Measurements from ENCODE around the gene KIAA0586. TPM values are rescaled to one million over a fixed set of nuclear protein-coding genes. Genes with fewer than 3 reads are reported as not detected.
"Not testable (repeated sequence)": the region's sequence is repeated elsewhere in the genome, so short reads cannot be mapped to it uniquely, and the experiment has no call there.

The KIAA0586 gene
- polyA plus RNA-seq, 2 of the 4 experiments (the other 2 are of a cell fraction): 10.6 to 22.2 TPM

DNA sequence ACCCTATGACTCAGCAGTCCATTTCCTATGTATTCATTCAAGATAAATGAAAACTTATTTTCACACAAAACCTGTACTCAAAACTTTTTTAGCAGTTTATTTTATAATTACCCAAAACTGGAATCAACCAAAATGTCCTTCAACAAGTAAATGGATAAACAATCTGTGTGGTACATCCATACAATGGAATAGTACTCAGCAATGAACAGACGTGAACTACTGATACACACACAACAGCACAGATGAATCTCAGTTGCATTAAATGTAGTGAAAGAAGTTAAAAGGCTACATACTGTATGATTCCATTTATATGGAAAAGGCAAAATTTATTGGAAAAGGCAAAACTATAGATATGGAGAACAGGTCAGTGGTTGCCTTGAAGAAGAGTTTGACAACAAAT, 90.1 kb downstream of the KIAA0586 start:
- no peak overlapping the region for H3K27ac ChIP-seq
- no peaks in the 10 kb centered on the region for H3K4me1 ChIP-seq
- ChIA-PET POLR2A (no interaction called here), CTCF (no interaction called here)
- no peaks in the 10 kb centered on the region for H3K9me3 ChIP-seq
- no peak overlapping the region for H3K4me3 ChIP-seq
- ATAC-seq: no peak
- no peak for FAIRE-seq
- WGBS (ENCODE audit: missing lambda C conversion rate): 92% methylated on average over 1 of the region's 1 CpG
- no peak overlapping the region for H3K4me2 ChIP-seq
- TF ChIP-seq RFX5 (IDR thresholded peaks at IDR 0.05): no peak
- no peak for TF ChIP-seq KDM1A (IDR thresholded peaks at IDR 0.05; ENCODE audit: low read depth)
- TF ChIP-seq JUNB (IDR thresholded peaks at IDR 0.05): no peak
- TF ChIP-seq MYC (IDR thresholded peaks at IDR 0.05; ENCODE audit: borderline replicate concordance, low read length): no peak
- no peak for TF ChIP-seq CHD2 (IDR thresholded peaks at IDR 0.05; ENCODE audit: low read length, partially characterized antibody)
- TF ChIP-seq USF2 (IDR thresholded peaks at IDR 0.05): no peak
- TF ChIP-seq FOXS1 (CRISPR knock-in tag; IDR thresholded peaks at IDR 0.05): no peak
- no peak for TF ChIP-seq ZSCAN20 (CRISPR knock-in tag; IDR thresholded peaks at IDR 0.05)
- TF ChIP-seq ZC3H11A (IDR thresholded peaks at IDR 0.05): no peak
- no peak for TF ChIP-seq RARB (CRISPR knock-in tag; IDR thresholded peaks at IDR 0.05)
- TF ChIP-seq, protein P1, sequence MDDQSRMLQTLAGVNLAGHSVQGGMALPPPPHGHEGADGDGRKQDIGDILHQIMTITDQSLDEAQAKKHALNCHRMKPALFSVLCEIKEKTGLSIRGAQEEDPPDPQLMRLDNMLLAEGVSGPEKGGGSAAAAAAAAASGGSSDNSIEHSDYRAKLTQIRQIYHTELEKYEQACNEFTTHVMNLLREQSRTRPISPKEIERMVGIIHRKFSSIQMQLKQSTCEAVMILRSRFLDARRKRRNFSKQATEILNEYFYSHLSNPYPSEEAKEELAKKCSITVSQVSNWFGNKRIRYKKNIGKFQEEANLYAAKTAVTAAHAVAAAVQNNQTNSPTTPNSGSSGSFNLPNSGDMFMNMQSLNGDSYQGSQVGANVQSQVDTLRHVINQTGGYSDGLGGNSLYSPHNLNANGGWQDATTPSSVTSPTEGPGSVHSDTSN (IDR thresholded peaks at IDR 0.05): no peak
- no peak for TF ChIP-seq ESRRA (IDR thresholded peaks at IDR 0.05; ENCODE audit: borderline replicate concordance, low read length)
- no peak for TF ChIP-seq EHMT2 (IDR thresholded peaks at IDR 0.05; ENCODE audit: low read depth)
- TF ChIP-seq JUN (IDR thresholded peaks at IDR 0.05): no peak
- no peak for TF ChIP-seq MAFK (IDR thresholded peaks at IDR 0.05; ENCODE audit: partially characterized antibody)
- no peak for TF ChIP-seq CHD4 (IDR thresholded peaks at IDR 0.05; ENCODE audit: borderline replicate concordance)
- TF ChIP-seq CBX8 (IDR thresholded peaks at IDR 0.05): no peak
- no peak for TF ChIP-seq ZFP36 (IDR thresholded peaks at IDR 0.05; ENCODE audit: borderline replicate concordance, partially characterized antibody)
- no peak for DNase-seq (ENCODE audit: low read depth in 1 of 2, low spot score in 1 of 2)

DNA sequence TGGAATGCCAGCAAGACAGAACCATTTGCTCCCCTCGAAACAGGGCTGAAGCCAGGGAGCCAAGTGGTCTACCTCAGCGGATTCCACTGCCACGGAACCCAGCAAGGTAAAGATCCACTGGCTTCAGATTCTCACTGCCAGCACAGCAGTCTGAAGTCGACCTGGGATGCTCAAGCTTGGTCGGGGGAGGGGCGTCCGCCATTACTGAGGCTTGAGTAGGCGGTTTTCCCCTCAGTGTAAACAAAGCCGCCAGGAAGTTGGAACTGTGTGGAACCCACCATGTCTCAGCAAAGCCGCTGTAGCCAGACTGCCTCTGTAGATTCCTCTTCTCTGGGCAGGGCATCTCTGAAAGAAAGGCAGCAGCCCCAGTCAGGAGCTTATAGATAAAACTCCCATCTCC, 98.2 kb downstream of the KIAA0586 start:
- DNase-seq (ENCODE audit: low read depth in 1 of 2, low spot score in 1 of 2); H3K27ac ChIP-seq; POLR2A ChIA-PET; FAIRE-seq; ATAC-seq; H3K4me1 ChIP-seq; H3K4me2 ChIP-seq; H3K9me3 ChIP-seq; H3K4me3 ChIP-seq: not testable (repeated sequence)
- WGBS (ENCODE audit: missing lambda C conversion rate): 88% methylated on average over 10 of the region's 10 CpGs
- CTCF ChIA-PET: interaction anchor here (0.8 to 1.7 kb wide), 2 partner anchors 24 to 987 kb away, joined by 3 to 4 read pairs; no protein-coding TSS in a partner anchor

DNA sequence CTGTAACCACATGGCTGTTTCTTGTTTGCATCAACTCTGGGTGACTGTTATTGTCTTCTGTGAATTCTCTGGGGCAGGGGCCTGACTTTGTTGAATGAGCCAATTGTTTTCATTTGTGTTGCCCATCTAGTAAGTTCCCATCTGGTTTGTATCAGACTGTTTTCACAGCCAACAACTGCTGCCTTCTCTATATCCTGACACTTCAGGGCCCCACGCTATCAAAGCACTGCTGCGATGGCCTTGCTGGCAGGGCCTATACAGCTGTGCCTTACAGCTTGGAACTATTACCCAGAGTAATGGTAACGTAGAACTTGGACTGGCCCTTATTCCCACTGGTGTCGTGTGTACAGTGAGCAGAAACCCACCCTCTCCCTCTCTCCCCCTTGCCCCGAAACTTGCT, 105.9 kb downstream of the KIAA0586 start:
- CTCF ChIA-PET: interaction anchor here (1.3 kb wide), 1 partner anchor 487 kb away, joined by 4 read pairs; no protein-coding TSS in a partner anchor
- WGBS (ENCODE audit: missing lambda C conversion rate): 87% methylated on average over 5 of the region's 5 CpGs

More for the DNA sequence above, 105.9 kb downstream of the KIAA0586 start:
- ATAC-seq: no peak
- POLR2A ChIA-PET: no interaction called here
- Histone ChIP-seq H3K4me1 (no peaks in the 10 kb centered on the region), H3K9me3 (no peaks in the 10 kb centered on the region), H3K4me3 (no peak overlapping the region), H3K27ac (no peak overlapping the region), H3K4me2 (no peak overlapping the region)
- DNase-seq (ENCODE audit: low read depth in 1 of 2, low spot score in 1 of 2): no peak
- TF ChIP-seq, protein P1 (IDR thresholded peaks at IDR 0.05): no peak
- no peak for FAIRE-seq

All from A549 (cell line).